GM18520 (cell line): Measurements from ENCODE around the gene RPL13.

ENCODE experiments used
- ATAC-seq: cut with Tn5 transposase; IDR thresholded peaks from one replicate; pipeline ENCODE4 v1.9.1; 2021; ENCODE audit not compliant: unreplicated experiment

Gene RPL13

GRCh38 chr16:89560378-89561141 is at the start of gene RPL13:
Gene RPL13, plus strand, starts transcription at chr16:89560682. Its CDS starts 278 bp downstream, at chr16:89560960.
- peak; percentile 71 for ATAC-seq

DNA sequence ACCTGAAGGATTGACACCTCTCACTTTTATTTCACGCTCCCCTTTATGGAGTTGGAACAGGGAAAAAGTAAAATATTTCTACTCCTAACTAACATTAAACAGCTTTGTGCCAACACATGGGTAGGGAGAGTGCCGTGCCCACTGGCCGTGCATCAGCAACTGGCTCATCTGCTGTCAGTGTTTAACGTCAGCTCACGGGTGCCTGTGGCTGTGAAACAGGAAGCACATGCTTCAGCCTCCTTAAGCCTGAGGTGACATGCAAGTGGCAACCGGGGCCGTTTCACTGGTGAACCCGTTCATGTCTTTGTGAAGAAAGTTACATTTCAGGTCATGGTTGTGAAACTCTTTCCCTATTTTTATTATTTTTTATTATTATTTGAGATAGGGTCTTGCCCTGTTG is 49.1 kb upstream of the RPL13 start:
- ATAC-seq: no peak

- no peak for ATAC-seq
Measured at GRCh38 chr16:89512453-89512852, 48.0 kb upstream of the RPL13 start.

DNA sequence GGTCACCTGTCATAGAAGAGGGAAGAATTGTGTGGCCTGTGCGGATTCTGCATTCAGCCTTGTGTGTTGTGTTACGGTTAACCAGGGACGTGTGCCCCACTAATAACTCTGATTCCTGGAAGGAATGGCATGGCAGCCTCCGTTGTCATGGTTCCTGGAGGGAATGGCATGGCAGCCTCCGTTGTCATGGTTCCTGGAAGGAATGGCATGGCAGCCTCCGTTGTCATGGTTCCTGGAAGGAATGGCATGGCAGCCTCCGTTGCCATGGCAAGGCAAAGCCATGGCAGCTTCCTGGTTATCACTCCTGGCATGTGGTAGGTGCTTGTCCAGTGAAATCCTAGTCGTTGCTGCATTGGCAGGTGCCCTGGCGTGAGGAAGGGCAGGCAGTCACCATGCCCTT is 43.4 kb upstream of the RPL13 start:
- ATAC-seq: no peak

- ATAC-seq: no peak
Measured at GRCh38 chr16:89519881-89520280, 40.6 kb upstream of the RPL13 start.

DNA sequence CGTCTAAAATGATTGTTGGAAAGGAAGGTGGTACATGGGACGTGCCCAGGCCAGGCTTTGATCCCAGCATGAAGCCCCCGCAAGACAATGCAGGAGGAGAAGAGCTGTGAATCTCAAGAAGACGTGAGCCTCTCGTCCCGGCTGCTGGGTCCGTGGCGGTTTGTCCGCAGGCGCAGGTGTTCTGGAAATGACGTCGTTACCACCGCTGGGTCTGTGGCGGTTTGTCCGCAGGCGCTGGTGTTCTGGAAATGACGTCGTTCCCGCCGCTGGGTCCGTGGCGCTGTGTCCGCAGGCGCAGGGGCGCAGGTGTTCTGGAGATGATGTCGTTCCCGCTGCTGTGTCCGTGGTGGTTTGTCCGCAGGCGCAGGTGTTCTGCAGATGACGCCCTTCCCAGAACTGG is 38.2 kb upstream of the RPL13 start:
- no peak for ATAC-seq

- no peak for ATAC-seq
Measured at GRCh38 chr16:89523680-89524344, 36.7 kb upstream of the RPL13 start.

DNA sequence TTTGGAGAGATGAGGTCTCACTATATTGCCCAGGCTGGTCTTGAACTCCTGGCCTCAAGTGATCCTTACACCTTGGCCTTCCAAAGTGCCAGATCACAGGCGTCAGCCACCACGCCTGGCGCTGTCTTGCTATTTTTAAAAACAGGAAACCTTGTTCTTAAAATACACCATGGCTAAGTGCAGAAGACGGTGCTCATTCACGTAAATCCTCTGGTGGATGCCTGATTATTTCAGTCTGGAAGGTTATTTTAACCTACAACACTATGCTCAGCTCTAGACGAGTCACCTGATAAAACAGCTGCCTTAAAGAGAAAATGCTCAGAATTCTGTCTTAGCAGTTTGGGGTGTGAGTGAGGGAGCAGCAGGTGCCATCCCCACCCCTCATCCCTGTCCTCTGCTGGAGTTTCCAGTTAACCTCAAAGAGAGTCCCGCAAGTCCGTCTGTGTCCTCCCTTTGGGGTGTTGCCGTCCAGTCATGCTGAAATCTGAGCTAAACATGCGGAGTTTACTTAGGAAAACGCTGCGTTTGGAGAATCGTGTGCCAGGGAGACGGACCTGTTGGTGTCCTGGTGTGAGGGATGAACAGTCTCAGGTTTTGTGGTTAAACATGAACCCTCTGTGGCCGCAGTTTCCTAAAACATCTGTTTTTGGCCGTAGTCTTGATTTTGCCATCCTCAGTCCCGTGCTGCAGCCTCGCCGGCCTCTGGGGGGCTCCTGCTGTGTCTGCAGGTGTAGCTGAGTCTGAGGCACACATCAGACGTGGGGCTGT is 35.2 kb upstream of the RPL13 start:
- ATAC-seq: no peak

DNA sequence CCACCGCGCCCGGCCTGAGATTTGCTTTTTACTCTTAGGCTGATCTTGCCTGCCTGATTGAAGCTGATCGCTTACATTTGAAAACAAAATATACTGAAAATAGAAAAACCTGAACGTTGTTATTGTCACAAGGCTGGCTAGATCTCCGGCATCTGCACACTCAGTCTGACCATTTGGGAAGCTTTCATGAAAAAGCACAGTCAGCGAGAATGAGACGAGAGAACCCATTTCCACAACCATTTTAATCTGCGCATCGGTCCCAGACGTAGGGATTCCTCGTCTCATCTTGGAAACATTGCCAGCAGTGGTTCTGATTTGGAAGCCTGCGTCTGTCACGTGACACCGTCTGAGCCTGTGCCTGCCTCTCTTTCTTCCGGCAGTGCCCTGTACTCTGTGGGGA is 31.4 kb upstream of the RPL13 start:
- no peak for ATAC-seq

GRCh38 chr16:89530401-89531381 is 29.8 kb upstream of the RPL13 start:
- no peak for ATAC-seq

GRCh38 chr16:89531821-89532526 is 28.5 kb upstream of the RPL13 start:
- ATAC-seq: no peak

GRCh38 chr16:89534252-89534756 is 26.2 kb upstream of the RPL13 start:
- ATAC-seq: no peak

- ATAC-seq: no peak
Measured at GRCh38 chr16:89536371-89536770, 24.1 kb upstream of the RPL13 start.

- ATAC-seq: no peak
Measured at GRCh38 chr16:89536886-89537548, 23.5 kb upstream of the RPL13 start.

DNA sequence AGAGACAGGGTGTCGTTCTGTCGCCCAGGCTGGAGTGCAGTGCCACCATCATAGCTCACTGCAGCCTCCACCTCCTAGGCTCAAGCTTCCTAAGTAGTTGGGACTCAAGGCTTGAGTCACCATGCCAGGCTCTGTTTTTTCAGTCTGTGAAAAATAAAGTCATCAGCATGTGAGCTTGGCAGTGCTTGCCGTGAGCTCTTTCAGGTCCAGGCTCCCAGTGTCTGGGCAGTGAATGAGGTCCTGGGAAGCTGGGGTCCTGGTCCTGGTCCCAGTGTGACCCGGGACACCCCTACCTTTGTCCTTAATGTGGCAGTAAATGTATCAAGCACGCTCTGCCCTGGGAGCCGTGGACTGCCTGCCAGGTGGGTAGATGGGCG is 22.9 kb upstream of the RPL13 start:
- ATAC-seq: no peak

- no peak for ATAC-seq
Measured at GRCh38 chr16:89538286-89538685, 22.2 kb upstream of the RPL13 start.

- ATAC-seq: no peak
Measured at GRCh38 chr16:89540557-89540956, 19.9 kb upstream of the RPL13 start.

- no peak for ATAC-seq
Measured at GRCh38 chr16:89541792-89542191, 18.7 kb upstream of the RPL13 start.

GRCh38 chr16:89544113-89544512 is 16.4 kb upstream of the RPL13 start:
- ATAC-seq: no peak

DNA sequence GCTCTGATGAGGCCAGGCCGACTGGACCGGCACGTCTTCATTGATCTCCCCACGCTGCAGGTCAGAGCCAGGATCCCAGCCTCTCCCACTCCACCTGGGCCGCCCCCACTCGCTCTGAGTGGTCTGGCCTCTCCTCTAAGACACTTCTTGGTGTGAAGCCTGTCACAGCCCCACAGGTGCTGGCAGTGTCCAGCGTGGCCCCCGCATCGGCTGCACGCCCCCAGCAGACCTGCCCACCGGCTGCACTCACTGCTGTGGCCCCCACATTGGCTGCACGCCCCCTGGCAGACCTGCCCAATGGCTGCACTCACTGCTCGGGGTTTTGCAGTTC is 15.8 kb upstream of the RPL13 start:
- no peak for ATAC-seq
